Nephron progenitor cell (in vitro differentiated cells): ENCODE results near the gene PTBP2.
A peak's percentile ranks its signal among the peaks of the same experiment; 100 is the strongest.
"Not testable (repeated sequence)": the region's sequence is repeated elsewhere in the genome, so short reads cannot be mapped to it uniquely, and the experiment has no call there.

Experiments
- DNase-seq: peaks from one replicate; pipeline ENCODE4 v3.0.0; 2021
- H3K27ac Mint-ChIP-seq: 2 replicates; pipeline ENCODE4 v1.8.0; 2021; ENCODE audit warnings: mild to moderate bottlenecking, moderate library complexity, mixed read lengths
- H3K27me3 Mint-ChIP-seq: 2 replicates; pipeline ENCODE4 v1.8.0; 2021; ENCODE audit warnings: mild to moderate bottlenecking, low read depth, mixed read lengths; ENCODE audit not compliant: poor library complexity
- H3K36me3 Mint-ChIP-seq: 2 replicates; pipeline ENCODE4 v1.8.0; 2021; ENCODE audit warnings: low read depth, mixed read lengths
- H3K4me1 Mint-ChIP-seq: 2 replicates; pipeline ENCODE4 v1.8.0; 2021; ENCODE audit warnings: mixed read lengths
- H3K4me3 Mint-ChIP-seq: 2 replicates; pipeline ENCODE4 v1.8.0; 2021; ENCODE audit warnings: mild to moderate bottlenecking, moderate library complexity, mixed read lengths
- H3K9me3 Mint-ChIP-seq: 2 replicates; pipeline ENCODE4 v1.8.0; 2021; ENCODE audit warnings: mild to moderate bottlenecking, moderate library complexity, mixed read lengths
- CTCF ChIP-seq: fragments of 200-600 bp; sonication (generic); IDR thresholded peaks from 2 replicates; pipeline ENCODE4 v1.5.0; 2021; ENCODE audit warnings: antibody characterized with exemption

PTBP2 gene

GRCh38 chr1:96746440-96747420, 25.1 kb downstream of the PTBP2 start:
- Mint-ChIP-seq H3K36me3 (peaks cover 99% of the 10 kb centered on the region), H3K9me3 (peaks cover 72% of the 10 kb centered on the region), H3K4me1 (peaks cover 15% of the 10 kb centered on the region), H3K27ac (peak overlapping the region; percentile 27), H3K27me3 (peaks cover 2% of the 10 kb centered on the region), H3K4me3 (no peak overlapping the region)
- no peak for TF ChIP-seq CTCF
- DNase-seq, result no peak

GRCh38 chr1:96747565-96747964, 26.0 kb downstream of the PTBP2 start:
- H3K27me3 Mint-ChIP-seq, result peaks cover 2% of the 10 kb centered on the region
- TF ChIP-seq CTCF, result no peak
- peak overlapping the region; percentile 56 for H3K27ac Mint-ChIP-seq
- peaks cover 99% of the 10 kb centered on the region for H3K36me3 Mint-ChIP-seq
- H3K9me3 Mint-ChIP-seq, result peaks cover 72% of the 10 kb centered on the region
- DNase-seq, result no peak
- no peak overlapping the region for H3K4me3 Mint-ChIP-seq
- peaks cover 15% of the 10 kb centered on the region for H3K4me1 Mint-ChIP-seq

- peaks cover 99% of the 10 kb centered on the region for H3K36me3 Mint-ChIP-seq
- H3K27me3 Mint-ChIP-seq, result peaks cover 2% of the 10 kb centered on the region
- no peak for DNase-seq
- no peak overlapping the region for H3K4me3 Mint-ChIP-seq
- peak overlapping the region; percentile 56 for H3K27ac Mint-ChIP-seq
- peaks cover 15% of the 10 kb centered on the region for H3K4me1 Mint-ChIP-seq
- H3K9me3 Mint-ChIP-seq, result peaks cover 72% of the 10 kb centered on the region
- no peak for TF ChIP-seq CTCF
These were observed 26.5 kb downstream of the PTBP2 start for GRCh38 chr1:96748078-96748477.

- H3K9me3 Mint-ChIP-seq, result peaks cover 72% of the 10 kb centered on the region
- H3K27me3 Mint-ChIP-seq, result peaks cover 2% of the 10 kb centered on the region
- no peak for TF ChIP-seq CTCF
- peaks cover 99% of the 10 kb centered on the region for H3K36me3 Mint-ChIP-seq
- H3K4me1 Mint-ChIP-seq, result peaks cover 15% of the 10 kb centered on the region
- no peak overlapping the region for H3K4me3 Mint-ChIP-seq
- no peak for DNase-seq
- no peak overlapping the region for H3K27ac Mint-ChIP-seq
These were observed 28.0 kb downstream of the PTBP2 start for GRCh38 chr1:96749618-96750017.

GRCh38 chr1:96752394-96752793, 30.8 kb downstream of the PTBP2 start:
- no peak for DNase-seq
- Mint-ChIP-seq H3K27ac (no peak overlapping the region), H3K4me1 (peaks cover 7% of the 10 kb centered on the region), H3K4me3 (no peak overlapping the region), H3K27me3 (no peaks in the 10 kb centered on the region), H3K9me3 (peaks cover 85% of the 10 kb centered on the region), H3K36me3 (peaks cover 100% of the 10 kb centered on the region)
- no peak for TF ChIP-seq CTCF

GRCh38 chr1:96756789-96757188, 35.2 kb downstream of the PTBP2 start:
- no peak for TF ChIP-seq CTCF
- DNase-seq, result no peak
- H3K27me3 Mint-ChIP-seq, result peaks cover 8% of the 10 kb centered on the region
- no peaks in the 10 kb centered on the region for H3K4me1 Mint-ChIP-seq
- H3K4me3 Mint-ChIP-seq, result no peak overlapping the region
- H3K36me3 Mint-ChIP-seq, result peaks cover 100% of the 10 kb centered on the region
- peaks cover 98% of the 10 kb centered on the region for H3K9me3 Mint-ChIP-seq
- no peak overlapping the region for H3K27ac Mint-ChIP-seq

GRCh38 chr1:96762586-96762985, 41.0 kb downstream of the PTBP2 start:
- Mint-ChIP-seq H3K36me3 (peaks cover 88% of the 10 kb centered on the region), H3K9me3 (peaks cover 66% of the 10 kb centered on the region)
- not testable (repeated sequence) for DNase-seq, H3K27me3 Mint-ChIP-seq, H3K4me3 Mint-ChIP-seq, H3K27ac Mint-ChIP-seq, H3K4me1 Mint-ChIP-seq
